ENCODE results near the gene GJB4. TPM values are rescaled to one million over a fixed set of nuclear protein-coding genes. Genes with fewer than 3 reads are reported as not detected.

The GJB4 gene
- total RNA-seq, 2 donors from 2014 or later, result 0.46 to 0.81 TPM

- H3K4me1 Mint-ChIP-seq, result peaks cover 8% of the 10 kb centered on the region
- H3K9me3 Mint-ChIP-seq, result no peaks in the 10 kb centered on the region
- WGBS, 2 experiments (ENCODE audit: insufficient coverage in 1 of 2, insufficient read length in 1 of 2), result 84 to 86% methylated on average over 5 to 7 of the region's 7 CpGs
- Histone ChIP-seq H3K4me3 (ENCODE audit: low read length) (no peak overlapping the region), H3K27ac (ENCODE audit: low read depth, low read length) (no peak overlapping the region), H3K27me3 (ENCODE audit: control insufficient read depth, insufficient read depth, low read length, poor library complexity, severe bottlenecking) (no peaks in the 10 kb centered on the region), H3K4me1 (ENCODE audit: control insufficient read depth, insufficient read depth, low read length) (no peaks in the 10 kb centered on the region), H3K9ac (ENCODE audit: extremely low read depth, low read length, poor library complexity, severe bottlenecking) (no peak overlapping the region), H3K36me3 (ENCODE audit: control insufficient read depth, insufficient read depth, low read length) (no peaks in the 10 kb centered on the region), H3K9me3 (ENCODE audit: control insufficient read depth, low read length) (no peaks in the 10 kb centered on the region)
- no peak for DNase-seq
- H3K36me3 Mint-ChIP-seq (ENCODE audit: low read depth), result no peaks in the 10 kb centered on the region
- no peak for TF ChIP-seq CTCF (conservative IDR thresholded peaks at IDR 0.05)
- H3K4me3 Mint-ChIP-seq, result no peak overlapping the region
- H3K27ac Mint-ChIP-seq, result no peak overlapping the region
- H3K27me3 Mint-ChIP-seq (ENCODE audit: insufficient read depth), result peaks cover 6% of the 10 kb centered on the region
Observed at GRCh38 chr1:34712007-34712688, 47.4 kb upstream of the GJB4 start.

GRCh38 chr1:34713443-34713842, 46.1 kb upstream of the GJB4 start:
- Histone ChIP-seq H3K9ac (ENCODE audit: extremely low read depth, low read length, poor library complexity, severe bottlenecking) (no peak overlapping the region), H3K4me3 (ENCODE audit: low read length) (no peak overlapping the region), H3K4me1 (ENCODE audit: control insufficient read depth, insufficient read depth, low read length) (no peaks in the 10 kb centered on the region), H3K36me3 (ENCODE audit: control insufficient read depth, insufficient read depth, low read length) (no peaks in the 10 kb centered on the region), H3K9me3 (ENCODE audit: control insufficient read depth, low read length) (no peaks in the 10 kb centered on the region), H3K27me3 (ENCODE audit: control insufficient read depth, insufficient read depth, low read length, poor library complexity, severe bottlenecking) (no peaks in the 10 kb centered on the region), H3K27ac (ENCODE audit: low read depth, low read length) (no peak overlapping the region)
- no peak for DNase-seq
- TF ChIP-seq CTCF (conservative IDR thresholded peaks at IDR 0.05), result no peak
- H3K27me3 Mint-ChIP-seq (ENCODE audit: insufficient read depth), result peaks cover 7% of the 10 kb centered on the region
- H3K9me3 Mint-ChIP-seq, result peaks cover 5% of the 10 kb centered on the region
- no peak overlapping the region for H3K4me3 Mint-ChIP-seq
- WGBS, 2 experiments (ENCODE audit: insufficient coverage in 1 of 2, insufficient read length in 1 of 2), result 90 to 93% methylated on average over 4 to 6 of the region's 6 CpGs
- H3K36me3 Mint-ChIP-seq (ENCODE audit: low read depth), result no peaks in the 10 kb centered on the region
- no peak overlapping the region for H3K27ac Mint-ChIP-seq
- peaks cover 8% of the 10 kb centered on the region for H3K4me1 Mint-ChIP-seq

GRCh38 chr1:34714386-34714785, 45.2 kb upstream of the GJB4 start:
- no peak overlapping the region for H3K4me3 ChIP-seq (ENCODE audit: low read length)
- H3K9me3 Mint-ChIP-seq, result peaks cover 5% of the 10 kb centered on the region
- H3K36me3 Mint-ChIP-seq (ENCODE audit: low read depth), result no peaks in the 10 kb centered on the region
- TF ChIP-seq CTCF (conservative IDR thresholded peaks at IDR 0.05), result no peak
- no peaks in the 10 kb centered on the region for H3K9me3 ChIP-seq (ENCODE audit: control insufficient read depth, low read length)
- no peaks in the 10 kb centered on the region for H3K36me3 ChIP-seq (ENCODE audit: control insufficient read depth, insufficient read depth, low read length)
- peaks cover 7% of the 10 kb centered on the region for H3K27me3 ChIP-seq (ENCODE audit: control insufficient read depth, insufficient read depth, low read length, poor library complexity, severe bottlenecking)
- H3K9ac ChIP-seq (ENCODE audit: extremely low read depth, low read length, poor library complexity, severe bottlenecking), result no peak overlapping the region
- H3K4me3 Mint-ChIP-seq, result no peak overlapping the region
- peaks cover 11% of the 10 kb centered on the region for H3K27me3 Mint-ChIP-seq (ENCODE audit: insufficient read depth)
- WGBS, 2 experiments (ENCODE audit: insufficient coverage in 1 of 2, insufficient read length in 1 of 2), result 18 to 56% methylated on average over 1 to 3 of the region's 3 CpGs
- no peak overlapping the region for H3K27ac Mint-ChIP-seq
- no peaks in the 10 kb centered on the region for H3K4me1 ChIP-seq (ENCODE audit: control insufficient read depth, insufficient read depth, low read length)
- DNase-seq, result no peak
- no peak overlapping the region for H3K27ac ChIP-seq (ENCODE audit: low read depth, low read length)
- peaks cover 8% of the 10 kb centered on the region for H3K4me1 Mint-ChIP-seq
